GM18907 (cell line): ENCODE results near the gene COL26A1.
"Not testable (repeated sequence)": the region's sequence is repeated elsewhere in the genome, so short reads cannot be mapped to it uniquely, and the experiment has no call there.

Experiments used
- ATAC-seq: cut with Tn5 transposase; IDR thresholded peaks from one replicate; pipeline ENCODE4 v1.9.1; 2021; ENCODE audit warnings: mild to moderate bottlenecking, moderate library complexity; ENCODE audit not compliant: unreplicated experiment

The COL26A1 gene

DNA sequence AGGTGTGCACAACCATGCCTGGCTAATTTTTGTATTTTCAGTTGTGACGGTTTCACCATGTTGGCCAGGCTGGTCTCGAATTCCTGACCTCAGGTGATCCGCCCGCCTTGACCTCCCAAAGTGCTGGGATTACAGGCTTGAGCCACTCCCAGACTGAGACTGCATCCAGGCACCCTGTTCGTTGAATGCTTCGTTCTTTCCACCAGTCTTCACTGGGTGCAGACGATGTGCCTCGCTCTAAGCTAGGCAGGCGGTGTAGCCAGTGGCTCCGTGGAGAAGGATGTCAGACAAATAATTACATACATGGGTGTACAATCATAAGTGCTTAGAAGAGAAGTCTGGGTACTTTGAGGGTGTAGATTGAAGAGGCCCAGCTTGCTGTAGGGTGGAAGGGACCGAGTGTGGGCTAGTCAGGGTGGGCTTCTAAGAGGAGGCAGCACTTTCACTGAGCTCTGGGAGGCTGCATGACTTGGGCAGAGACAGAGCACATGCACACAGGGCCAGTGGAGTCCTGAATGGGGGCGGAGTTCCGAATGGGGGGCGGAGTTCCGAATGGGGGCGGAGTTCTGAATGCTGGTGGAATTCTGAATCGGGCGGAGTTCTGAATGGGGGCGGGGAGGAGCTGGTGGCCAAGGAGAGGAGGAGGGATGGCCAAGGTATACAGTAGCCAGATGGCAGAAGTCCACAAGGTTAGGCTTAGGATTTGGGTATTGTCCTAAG lies 74.3 kb downstream of the COL26A1 start:
- no peak for ATAC-seq

DNA sequence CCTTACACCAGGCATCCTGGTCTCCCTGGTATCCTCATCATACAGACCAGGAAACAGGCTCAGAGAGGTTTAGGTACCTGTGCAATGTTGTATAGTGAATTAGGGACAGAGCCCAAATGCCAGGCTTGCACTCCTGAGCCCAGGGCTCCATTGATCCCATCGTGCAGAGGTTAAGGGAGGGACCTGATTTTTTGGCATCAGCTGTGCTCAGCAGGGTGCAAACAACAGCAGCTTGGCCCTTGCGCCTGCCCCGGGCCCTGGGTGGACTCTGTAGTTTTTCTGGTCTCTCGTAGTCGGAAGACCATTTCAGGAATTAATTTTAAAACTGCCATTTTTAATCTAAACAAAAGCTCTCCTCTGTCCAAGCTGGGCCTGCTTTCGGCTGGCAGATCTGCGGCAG lies 79.2 kb downstream of the COL26A1 start:
- no peak for ATAC-seq

DNA sequence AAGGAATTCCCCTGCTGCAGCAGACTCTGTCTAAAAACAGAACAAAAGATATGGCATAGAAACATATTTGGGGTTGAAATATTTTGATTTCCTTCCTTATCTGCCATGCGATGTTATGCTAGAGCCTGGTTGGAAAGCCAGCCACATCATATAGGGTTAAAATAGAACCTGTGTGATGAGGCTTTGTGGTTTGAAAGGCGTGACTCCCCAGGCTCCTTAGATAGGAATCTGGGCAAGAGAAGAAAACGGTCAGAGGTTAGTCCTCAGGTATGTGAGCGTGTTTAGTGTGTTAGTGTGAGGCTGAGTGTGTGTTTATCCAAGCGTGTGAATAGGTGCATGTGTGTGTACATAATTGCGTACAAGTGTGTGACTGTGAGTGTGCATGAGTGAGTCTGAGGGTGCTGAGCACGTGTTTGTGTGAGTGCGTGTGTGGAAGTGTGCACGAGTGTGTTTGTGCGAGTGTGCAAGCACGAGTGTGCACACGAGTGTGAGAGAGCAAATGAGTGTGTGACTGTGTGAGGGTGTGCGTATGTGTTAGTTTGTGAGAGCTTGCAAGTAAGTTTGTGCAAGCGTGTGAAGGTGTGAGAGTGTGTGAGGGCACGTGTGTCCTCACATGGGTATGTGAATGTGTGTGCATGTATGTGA lies 79.9 kb downstream of the COL26A1 start:
- ATAC-seq: no peak

DNA sequence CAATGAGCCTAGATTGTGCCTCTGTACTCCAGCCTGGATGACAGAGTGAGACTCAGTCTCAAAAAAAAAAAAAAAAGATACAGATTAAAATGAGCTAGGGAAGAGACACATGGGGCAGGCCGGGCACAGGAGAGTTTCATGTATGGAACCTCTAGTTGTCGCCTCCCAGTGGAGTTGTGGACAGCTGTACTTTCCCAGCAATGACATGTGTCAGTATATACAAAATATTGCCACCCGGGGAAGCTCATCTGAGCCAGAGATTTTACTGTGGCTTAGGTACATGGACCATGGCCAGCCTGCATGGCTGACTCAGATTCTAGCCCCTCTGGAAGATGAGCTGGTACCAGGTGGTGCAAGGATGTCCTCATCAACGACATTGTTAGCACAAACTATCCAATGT lies 87.4 kb downstream of the COL26A1 start:
- no peak for ATAC-seq

DNA sequence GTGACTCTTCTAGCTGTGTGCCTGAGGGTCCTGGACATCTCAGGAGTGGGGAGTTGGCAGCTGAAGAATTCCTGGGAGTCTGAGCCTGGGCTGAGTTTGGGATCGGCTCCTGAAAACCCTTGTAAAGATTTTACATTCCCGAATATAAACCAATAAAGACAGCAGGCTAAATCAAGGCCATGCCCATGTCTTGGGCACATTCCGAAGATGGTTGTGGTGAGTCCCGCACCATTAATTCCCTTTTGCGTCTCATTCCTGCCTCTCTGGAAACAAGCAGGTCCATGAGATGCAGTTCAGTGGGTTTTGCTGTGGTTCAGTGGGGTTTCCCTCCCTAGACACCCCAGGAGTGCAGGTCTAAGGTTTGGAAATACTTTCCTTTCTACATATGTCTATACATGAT lies 90.9 kb downstream of the COL26A1 start:
- no peak for ATAC-seq

DNA sequence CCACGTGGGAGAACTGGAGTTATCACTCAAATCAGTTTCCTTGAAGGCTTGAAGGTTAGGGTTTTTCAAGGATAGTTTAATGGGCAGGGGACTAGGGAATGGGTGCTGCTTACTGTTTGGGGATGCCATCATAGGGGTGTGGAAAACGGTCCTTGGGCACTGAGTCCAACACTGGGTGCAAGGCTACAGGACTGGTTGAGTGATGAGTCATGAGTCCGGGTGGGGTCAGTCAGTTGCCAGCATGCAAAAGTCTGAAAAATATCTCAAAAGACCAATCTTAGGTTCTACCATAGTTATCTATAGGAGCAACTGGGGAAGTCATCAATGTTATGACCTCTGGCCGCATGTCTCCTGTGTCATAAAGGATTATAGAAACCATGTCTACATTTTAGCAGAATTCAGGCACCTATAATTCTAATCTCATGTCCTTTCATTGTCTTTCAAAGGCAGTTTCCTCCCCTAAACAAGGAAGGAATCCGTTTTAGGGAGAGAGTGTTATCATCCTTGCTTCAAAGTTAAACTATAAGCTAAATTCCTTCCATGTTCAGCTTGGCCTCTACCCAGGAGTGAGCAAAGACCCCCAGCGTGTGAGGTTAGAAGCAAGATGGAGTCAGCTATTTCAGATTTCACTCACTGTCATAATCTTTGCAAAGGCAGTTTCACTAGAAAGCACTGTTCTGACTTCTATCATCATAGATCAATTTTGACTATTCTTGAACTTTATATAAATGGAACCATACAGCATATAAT lies 94.5 kb downstream of the COL26A1 start:
- ATAC-seq: no peak

DNA sequence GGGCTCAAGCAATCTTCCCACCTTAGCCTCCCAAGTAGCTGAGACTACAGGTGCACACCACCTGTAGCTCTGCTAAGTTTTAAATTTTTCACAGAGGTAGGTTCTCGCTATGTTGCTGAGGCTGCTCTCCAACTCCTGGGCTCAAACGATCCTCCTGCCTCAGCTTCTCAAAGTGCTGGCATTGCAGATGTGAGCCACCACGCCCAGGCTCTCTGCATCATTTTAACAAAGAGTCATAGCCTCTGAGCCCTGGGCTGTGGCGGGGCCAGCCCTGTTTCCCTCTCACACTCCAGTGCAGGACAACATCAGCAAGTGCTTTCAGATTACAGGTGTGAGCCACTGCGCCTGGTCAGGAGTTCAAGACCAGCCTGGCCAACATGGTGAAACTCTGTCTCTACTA lies 102.5 kb downstream of the COL26A1 start:
- ATAC-seq: no peak

DNA sequence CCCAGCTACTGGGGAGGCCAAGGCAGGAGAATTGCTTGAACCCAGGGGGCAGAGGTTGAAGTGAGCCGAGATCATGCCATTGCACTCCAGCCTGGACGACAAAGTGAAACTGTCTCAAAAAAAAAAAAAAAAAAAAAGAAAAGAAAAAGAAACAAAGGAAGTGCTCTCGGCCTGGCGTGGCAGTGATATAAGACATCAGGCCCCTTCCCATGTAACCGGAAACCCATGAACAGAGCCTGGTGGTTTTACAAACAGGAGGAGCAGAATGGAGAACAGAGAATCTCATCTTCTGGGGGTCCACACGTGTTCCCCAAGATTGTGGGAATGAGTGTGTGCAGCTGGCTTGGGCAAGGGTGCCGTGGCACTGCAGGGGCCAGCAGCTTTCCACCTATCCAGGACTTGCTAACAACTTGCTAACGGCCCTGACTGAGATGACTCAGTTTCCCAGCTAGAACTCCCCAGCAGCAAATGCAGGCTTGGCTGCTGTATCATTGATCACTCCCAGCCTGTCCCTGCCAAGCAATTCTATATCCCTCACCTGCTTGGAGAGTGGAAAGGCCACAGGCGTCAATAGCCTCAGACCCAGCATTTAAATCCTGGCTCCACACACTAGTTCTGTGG lies 103.0 kb downstream of the COL26A1 start:
- ATAC-seq: no peak

DNA sequence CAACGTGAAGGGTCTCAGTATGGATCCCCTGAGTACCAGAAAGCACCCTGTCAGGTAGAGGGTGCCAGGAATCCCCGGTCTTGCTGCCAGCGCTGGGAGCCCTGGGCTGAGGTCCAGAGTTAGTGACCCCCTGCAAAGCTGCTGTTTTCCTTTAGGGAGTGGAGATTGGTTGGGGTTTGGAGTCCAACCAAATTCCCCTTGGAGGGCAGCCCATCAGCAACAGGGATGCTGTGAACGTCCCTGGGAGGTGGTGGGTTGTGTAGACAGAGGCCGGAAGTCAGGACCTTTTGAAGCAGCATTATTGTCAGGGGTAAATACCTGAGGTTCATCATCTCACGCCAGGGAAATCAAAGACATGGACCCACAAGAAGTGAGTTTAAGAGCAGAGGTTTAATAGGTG lies 104.2 kb downstream of the COL26A1 start:
- no peak for ATAC-seq

DNA sequence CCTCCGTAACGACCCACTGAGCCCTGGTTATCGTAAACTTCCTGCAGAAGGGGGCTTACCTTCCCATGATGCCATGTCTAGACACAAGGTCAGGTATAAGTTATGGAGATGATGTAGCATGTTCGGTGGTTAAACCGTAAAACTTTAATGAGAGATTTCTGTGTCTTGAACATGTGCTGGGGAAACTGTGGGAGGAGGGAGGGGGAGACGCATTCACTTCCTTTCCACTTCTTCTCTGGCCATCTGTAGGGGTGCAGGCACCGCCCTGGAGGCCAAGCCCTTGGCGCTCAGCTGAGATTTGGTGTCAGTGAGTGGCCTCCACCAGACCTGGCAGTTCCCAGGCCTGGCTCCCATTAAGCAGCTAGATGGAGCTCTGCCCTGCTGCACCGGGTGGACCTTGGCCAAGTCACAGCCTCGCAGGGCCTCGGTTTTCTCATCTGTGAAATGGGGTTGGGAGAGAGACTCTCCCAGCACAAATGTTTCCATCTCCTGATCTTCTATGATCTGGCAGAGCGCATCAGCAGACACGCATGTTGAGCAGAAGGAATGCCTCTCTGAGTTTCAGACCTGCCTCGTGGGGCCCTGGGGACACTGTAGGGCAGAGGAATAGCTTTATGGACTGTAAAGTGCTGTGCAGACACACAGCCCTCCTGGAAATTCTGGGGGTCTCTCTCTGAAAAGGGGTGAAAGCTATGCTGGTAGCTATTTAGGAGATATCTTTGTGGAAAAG lies 106.0 kb downstream of the COL26A1 start:
- no peak for ATAC-seq

DNA sequence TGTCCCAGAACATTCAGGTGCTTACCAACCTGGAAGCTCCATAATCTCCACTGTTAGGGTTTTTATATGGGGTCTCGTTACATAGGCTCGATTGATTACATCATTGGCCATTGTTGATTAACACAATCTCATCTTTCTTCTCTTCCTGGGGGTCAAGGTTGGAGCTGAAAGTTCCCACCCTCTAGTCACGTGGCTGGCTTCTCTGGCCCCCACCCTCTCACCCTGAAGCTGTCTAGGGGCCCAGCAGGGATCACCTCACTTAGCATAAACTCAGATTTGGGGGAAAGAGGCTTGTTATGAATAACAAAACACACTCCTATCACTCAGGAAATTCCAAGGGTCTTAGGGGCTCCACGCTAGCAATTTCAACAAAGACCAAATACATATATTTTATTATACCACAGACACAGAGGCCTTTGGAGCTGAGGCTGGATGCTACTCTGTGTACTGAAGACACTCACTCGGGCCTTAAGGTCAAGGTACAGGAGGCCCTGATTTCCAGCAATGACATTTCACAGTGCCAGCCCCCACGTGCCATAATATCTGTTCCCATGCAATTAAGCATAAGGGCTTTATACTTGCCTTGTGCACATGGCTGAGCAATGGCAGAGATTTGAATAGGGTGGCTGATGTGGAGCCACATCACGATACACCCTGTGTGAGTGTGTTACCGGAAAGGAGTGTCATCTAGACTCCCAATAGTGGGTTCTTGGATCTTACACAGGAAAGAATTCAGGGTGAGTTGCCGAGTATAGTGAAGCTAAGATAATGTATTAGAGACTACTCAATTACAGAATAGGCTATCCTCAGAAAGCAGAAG lies 108.2 kb downstream of the COL26A1 start:
- ATAC-seq: no peak

DNA sequence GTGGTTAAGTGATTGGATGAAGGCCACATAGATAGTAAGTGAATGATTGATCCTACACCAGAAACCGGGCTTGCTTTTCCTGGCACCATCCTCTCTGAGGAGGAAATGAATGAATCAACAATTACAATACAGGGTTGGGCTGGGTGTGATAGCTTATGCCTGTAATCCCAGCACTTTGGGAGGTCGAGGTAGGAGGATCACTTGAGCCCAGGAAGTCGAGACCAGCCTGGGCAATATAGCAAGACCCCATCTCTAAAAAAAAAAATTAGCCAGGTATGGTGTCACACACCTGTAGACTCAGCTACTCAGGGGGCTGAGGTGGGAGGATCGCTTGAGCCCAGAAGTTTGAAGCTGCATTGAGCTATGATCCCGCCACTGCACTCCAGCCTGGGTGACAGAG lies 111.5 kb downstream of the COL26A1 start:
- ATAC-seq: no peak

DNA sequence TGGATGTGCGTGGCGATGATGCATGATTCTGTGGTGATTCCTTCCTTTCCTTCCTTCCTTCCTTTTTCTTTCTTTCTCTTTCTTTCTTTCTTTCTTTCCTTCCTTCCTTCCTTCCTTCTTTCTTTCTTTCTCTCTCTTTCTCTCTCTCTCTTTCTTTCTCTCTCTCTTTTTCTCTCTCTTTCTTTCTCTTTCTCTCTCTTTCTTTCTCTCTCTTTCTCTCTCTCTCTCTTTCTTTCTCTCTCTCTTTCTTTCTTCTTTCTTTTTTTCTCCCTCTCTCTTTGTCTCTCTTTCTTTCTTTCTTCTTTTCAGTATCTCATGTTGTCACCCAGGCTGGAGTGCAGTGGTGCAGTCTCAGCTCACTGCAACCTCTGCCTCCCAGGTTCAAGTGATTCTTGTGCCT lies 113.0 kb downstream of the COL26A1 start:
- not testable (repeated sequence) for ATAC-seq

DNA sequence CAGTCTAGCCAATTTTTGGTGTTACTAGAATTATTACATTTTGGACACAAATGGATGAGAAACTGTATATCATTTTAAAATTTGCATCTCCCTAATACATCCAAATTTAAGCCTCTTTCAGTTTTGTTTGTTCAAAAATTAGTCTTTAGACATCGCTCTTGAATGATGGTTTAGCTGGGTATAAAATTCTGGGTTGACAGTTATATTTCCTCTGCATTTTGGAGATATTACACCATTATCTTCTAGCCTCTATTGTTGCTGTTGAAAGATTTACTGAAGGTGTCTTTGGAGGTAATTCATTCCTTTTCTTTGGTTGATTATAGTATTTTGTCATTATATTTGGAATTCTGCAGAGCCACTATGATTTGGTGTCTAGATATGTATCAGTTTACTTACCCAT lies 116.5 kb downstream of the COL26A1 start:
- ATAC-seq: no peak

DNA sequence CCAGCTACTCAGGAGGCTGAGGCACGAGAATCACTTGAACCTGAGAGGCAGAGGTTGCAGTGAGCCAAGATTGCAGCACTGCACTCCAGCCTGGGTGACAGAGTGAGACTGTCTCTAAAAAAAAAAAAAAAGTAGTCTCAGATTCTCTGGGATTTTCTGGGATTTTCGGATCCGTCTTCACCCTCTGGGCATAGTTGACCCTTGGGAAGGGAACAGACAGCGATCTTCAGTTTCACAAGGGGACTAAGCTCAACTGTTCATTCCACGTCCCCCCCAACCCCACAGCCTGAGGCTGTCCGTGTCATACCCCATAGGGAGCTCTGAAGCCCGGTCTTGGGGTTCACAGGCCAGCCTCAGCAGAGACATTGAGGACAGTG lies 123.4 kb downstream of the COL26A1 start:
- ATAC-seq: not testable (repeated sequence)

DNA sequence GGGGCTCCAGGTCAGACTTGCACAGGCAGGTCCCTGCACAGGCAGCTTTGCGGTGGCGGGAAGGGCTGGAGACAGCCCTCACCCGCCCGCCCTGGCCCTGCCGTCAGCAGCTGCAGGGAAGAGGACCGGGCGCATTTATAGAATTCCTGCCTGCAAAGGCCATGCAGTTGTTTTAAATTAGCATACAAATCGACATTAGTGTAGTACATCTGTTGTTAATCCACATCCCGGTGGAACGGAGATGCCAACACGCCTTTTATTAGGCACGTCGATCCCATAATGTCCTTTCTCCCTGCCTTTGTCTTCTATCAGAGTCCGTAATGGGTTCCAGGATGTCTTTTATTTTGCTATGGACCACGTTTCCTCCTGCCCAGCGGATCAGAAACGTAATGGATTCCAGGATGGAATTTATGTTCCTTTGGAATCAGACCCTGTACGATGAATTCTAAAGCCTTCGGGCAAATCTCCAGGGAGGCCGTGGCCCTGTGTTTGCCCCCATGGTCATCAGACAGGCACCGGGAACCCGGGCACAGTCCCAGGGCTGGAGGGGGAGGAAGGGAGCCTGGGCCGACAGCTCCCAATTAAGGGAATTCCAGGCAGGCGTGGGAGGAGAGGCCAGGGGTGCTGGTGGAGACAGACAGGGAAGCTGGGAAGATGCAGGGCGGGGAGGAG lies 123.9 kb downstream of the COL26A1 start:
- ATAC-seq: no peak

DNA sequence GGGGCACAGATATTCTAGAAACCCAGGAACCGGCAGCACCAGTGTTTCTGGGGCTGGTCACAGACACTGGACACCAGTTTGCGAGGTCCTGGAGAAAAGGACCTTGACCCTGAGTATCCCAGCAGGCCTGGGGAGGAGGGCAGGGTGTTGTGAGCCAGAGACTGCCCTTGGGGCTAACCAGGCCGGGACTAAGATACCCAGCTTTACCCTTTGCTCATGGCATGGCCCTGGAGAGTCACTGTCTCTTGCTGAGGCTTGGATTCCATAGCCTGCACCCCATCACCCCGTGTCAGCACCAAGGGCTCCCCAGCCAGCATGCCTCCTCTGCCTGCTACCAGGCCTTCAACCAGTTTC lies 124.4 kb downstream of the COL26A1 start:
- ATAC-seq: no peak

DNA sequence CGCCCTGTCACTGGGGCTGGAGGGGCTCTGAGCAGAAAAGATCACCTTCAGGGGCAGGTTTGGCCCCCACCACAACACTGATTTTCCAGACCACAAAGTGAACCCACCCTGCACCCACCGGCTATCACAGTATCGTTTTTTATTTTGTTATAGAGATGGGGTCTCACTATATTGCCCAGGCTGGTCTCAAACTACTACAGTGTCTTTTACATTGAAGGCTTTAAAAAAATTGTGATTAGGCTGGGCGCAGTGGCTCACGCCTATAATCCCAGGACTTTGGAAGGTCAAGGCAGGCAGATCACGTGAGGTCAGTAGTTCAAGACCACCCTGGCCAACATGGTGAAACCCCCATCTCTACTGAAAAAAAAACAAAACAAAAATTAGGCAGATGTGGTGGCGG lies 125.1 kb downstream of the COL26A1 start:
- ATAC-seq: no peak

DNA sequence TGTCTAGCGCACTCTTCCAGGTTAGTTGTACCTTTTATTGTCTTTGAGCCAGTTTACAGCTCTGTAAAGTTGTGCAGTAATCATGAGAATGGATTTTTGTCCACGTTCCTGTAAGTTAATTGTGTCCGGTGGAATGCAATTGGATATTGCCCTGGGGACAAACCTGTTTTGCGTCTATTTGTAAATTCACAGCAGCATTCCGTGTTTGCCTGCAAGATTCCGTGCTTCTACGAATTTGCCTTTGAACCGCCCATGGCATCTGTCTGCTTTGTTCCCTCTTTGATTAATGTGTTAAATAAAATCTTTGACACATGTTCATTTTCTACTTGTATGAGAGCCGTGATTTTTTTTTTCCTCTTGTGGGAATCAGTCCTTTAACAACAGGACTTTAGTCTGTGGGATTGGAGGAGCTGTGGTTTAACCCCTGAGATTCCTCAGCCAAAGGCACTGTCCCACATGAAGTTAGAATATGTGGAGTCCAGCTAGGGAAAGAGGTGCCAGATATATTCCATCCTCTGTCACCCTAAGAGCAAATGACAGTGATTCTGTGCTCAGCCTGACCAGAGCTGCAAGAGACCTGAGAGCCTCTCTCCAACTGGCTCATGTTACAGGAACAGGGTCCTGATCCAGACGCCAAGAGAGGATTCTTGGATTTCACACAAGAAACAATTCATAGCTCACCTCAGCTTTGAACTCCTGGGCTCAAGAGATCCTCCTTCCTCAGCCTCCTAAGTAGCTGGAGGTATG lies 126.3 kb downstream of the COL26A1 start:
- ATAC-seq: no peak
